OCI-LY7 (cell line): ENCODE measurements around the gene GXYLT2.

Experiments used
- EZH2phosphoT487 ChIP-seq: fragments of 200-600 bp; sonication (generic); IDR thresholded peaks from 2 replicates; pipeline ENCODE4 v1.6.1; 2018; ENCODE audit warnings: low read depth, borderline replicate concordance, mild to moderate bottlenecking, mixed run types, antibody characterized with exemption, low read length, moderate library complexity, mixed read lengths
- TF ChIP-seq, protein P1 (sequence below): fragments of 200-600 bp; sonication (generic); conservative IDR thresholded peaks from 2 replicates; pipeline ENCODE4 v1.5.1; 2014; ENCODE audit warnings: mild to moderate bottlenecking, antibody characterized with exemption, low read length, moderate library complexity, mixed read lengths

GRCh38 chr3:72960812-72961518 is 73.1 kb downstream of the GXYLT2 start:
- TF ChIP-seq, protein P1, sequence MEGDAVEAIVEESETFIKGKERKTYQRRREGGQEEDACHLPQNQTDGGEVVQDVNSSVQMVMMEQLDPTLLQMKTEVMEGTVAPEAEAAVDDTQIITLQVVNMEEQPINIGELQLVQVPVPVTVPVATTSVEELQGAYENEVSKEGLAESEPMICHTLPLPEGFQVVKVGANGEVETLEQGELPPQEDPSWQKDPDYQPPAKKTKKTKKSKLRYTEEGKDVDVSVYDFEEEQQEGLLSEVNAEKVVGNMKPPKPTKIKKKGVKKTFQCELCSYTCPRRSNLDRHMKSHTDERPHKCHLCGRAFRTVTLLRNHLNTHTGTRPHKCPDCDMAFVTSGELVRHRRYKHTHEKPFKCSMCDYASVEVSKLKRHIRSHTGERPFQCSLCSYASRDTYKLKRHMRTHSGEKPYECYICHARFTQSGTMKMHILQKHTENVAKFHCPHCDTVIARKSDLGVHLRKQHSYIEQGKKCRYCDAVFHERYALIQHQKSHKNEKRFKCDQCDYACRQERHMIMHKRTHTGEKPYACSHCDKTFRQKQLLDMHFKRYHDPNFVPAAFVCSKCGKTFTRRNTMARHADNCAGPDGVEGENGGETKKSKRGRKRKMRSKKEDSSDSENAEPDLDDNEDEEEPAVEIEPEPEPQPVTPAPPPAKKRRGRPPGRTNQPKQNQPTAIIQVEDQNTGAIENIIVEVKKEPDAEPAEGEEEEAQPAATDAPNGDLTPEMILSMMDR, result no peak
- TF ChIP-seq EZH2phosphoT487, result no peak
